ENCODE data around the gene NLRP6. TPM values are rescaled to one million over a fixed set of nuclear protein-coding genes. Genes with fewer than 3 reads are reported as not detected.
"Not testable (repeated sequence)": the region's sequence is repeated elsewhere in the genome, so short reads cannot be mapped to it uniquely, and the experiment has no call there.

The NLRP6 gene
- total RNA-seq, 1 donor from 2014 or later: not detected

GRCh38 chr11:331358-332060 is 53.3 kb downstream of the NLRP6 start:
- Mint-ChIP-seq H3K27me3 (ENCODE audit: low read depth) (no peaks in the 10 kb centered on the region), H3K4me1 (peaks cover 50% of the 10 kb centered on the region)
- DNase-seq (ENCODE audit: low read depth, low spot score): no peak

GRCh38 chr11:332651-333480 is 54.7 kb downstream of the NLRP6 start:
- Mint-ChIP-seq H3K27ac (ENCODE audit: unreplicated experiment) (no peak overlapping the region), H3K4me3 (no peak overlapping the region), H3K27me3 (ENCODE audit: low read depth) (no peaks in the 10 kb centered on the region), H3K36me3 (ENCODE audit: low read depth) (no peaks in the 10 kb centered on the region), H3K4me1 (peaks cover 52% of the 10 kb centered on the region), H3K9me3 (no peaks in the 10 kb centered on the region)
- no peak for TF ChIP-seq CTCF (conservative IDR thresholded peaks at IDR 0.05)
- DNase-seq (ENCODE audit: low read depth, low spot score): no peak

More at GRCh38 chr11:331358-332060, 53.3 kb downstream of the NLRP6 start:
- Mint-ChIP-seq H3K9me3 (no peaks in the 10 kb centered on the region), H3K27ac (ENCODE audit: unreplicated experiment) (no peak overlapping the region), H3K36me3 (ENCODE audit: low read depth) (no peaks in the 10 kb centered on the region), H3K4me3 (no peak overlapping the region)
- TF ChIP-seq CTCF (conservative IDR thresholded peaks at IDR 0.05): no peak

GRCh38 chr11:333616-334263 is 55.5 kb downstream of the NLRP6 start:
- not testable (repeated sequence) for H3K27me3 Mint-ChIP-seq (ENCODE audit: low read depth); H3K36me3 Mint-ChIP-seq (ENCODE audit: low read depth); H3K9me3 Mint-ChIP-seq; DNase-seq (ENCODE audit: low read depth, low spot score)
- Mint-ChIP-seq H3K4me1 (peaks cover 52% of the 10 kb centered on the region), H3K4me3 (peak overlapping the region; percentile 42), H3K27ac (ENCODE audit: unreplicated experiment) (peak overlapping the region; percentile 64)

GRCh38 chr11:334264-334994 is 56.2 kb downstream of the NLRP6 start:
- Mint-ChIP-seq H3K27me3 (ENCODE audit: low read depth) (no peaks in the 10 kb centered on the region), H3K4me3 (peak overlapping the region; percentile 42), H3K27ac (ENCODE audit: unreplicated experiment) (peak overlapping the region; percentile 97), H3K9me3 (no peaks in the 10 kb centered on the region), H3K36me3 (ENCODE audit: low read depth) (no peaks in the 10 kb centered on the region), H3K4me1 (peaks cover 47% of the 10 kb centered on the region)
- DNase-seq (ENCODE audit: low read depth, low spot score): no peak
- no peak for TF ChIP-seq CTCF (conservative IDR thresholded peaks at IDR 0.05)

Other genes with a start within 250 kb of the NLRP6 start
- gene SCGB1C1, start 85.3 kb upstream of the NLRP6 start, total RNA-seq: not detected in 2 replicates
- gene BET1L, start 71.0 kb upstream of the NLRP6 start, total RNA-seq: 41.3 and 44.3 TPM in 2 replicates
- 115 and 122 TPM in 2 replicates for gene RIC8A, start 70.7 kb upstream of the NLRP6 start, total RNA-seq
- 23.3 and 24.0 TPM in 2 replicates for gene SIRT3, start 42.1 kb upstream of the NLRP6 start, total RNA-seq
- 136 and 146 TPM in 2 replicates for gene PSMD13, start 41.4 kb upstream of the NLRP6 start, total RNA-seq
- gene PGGHG, start 10.7 kb downstream of the NLRP6 start, total RNA-seq: 23.2 and 25.1 TPM in 2 replicates
- not detected in 2 replicates for gene IFITM5, start 21.1 kb downstream of the NLRP6 start, total RNA-seq
- 55.0 and 67.2 TPM in 2 replicates for gene IFITM2, start 29.4 kb downstream of the NLRP6 start, total RNA-seq
- gene IFITM1, start 35.6 kb downstream of the NLRP6 start, total RNA-seq: 2.0 and 2.3 TPM in 2 replicates
- 156 and 165 TPM in 2 replicates for gene IFITM3, start 42.5 kb downstream of the NLRP6 start, total RNA-seq
- 179 and 201 TPM in 2 replicates for gene B4GALNT4, start 91.1 kb downstream of the NLRP6 start, total RNA-seq
- 0.42 and 1.7 TPM in 2 replicates for gene PKP3, start 115.8 kb downstream of the NLRP6 start, total RNA-seq
- 14.5 and 15.9 TPM in 2 replicates for gene SIGIRR, start 136.6 kb downstream of the NLRP6 start, total RNA-seq
- not detected in 2 replicates for gene ANO9, start 163.6 kb downstream of the NLRP6 start, total RNA-seq
- gene PTDSS2, start 171.9 kb downstream of the NLRP6 start, total RNA-seq: 51.2 and 52.4 TPM in 2 replicates
- gene RNH1, start 228.8 kb downstream of the NLRP6 start, total RNA-seq: 69.2 and 71.1 TPM in 2 replicates